ENCODE data around the gene FRMD4A. TPM values are rescaled to one million over a fixed set of nuclear protein-coding genes. Genes with fewer than 3 reads are reported as not detected.
"Not testable (repeated sequence)": the region's sequence is repeated elsewhere in the genome, so short reads cannot be mapped to it uniquely, and the experiment has no call there.

Gene FRMD4A
- polyA plus RNA-seq, 1 donor (not counting 4 experiments of a cell fraction or from before 2014, with no cell fraction given) = 12.9 TPM

- Histone ChIP-seq H3K27me3 (ENCODE audit: control insufficient read depth, extremely low read depth, insufficient read depth, low read length) (no peaks in the 10 kb centered on the region), H3K4me3 (ENCODE audit: control insufficient read depth in 2 of 3, extremely low read depth in 1 of 3, insufficient read depth in 2 of 3, low read depth in 1 of 3, low read length in 3 of 3) (no peak overlapping the region), H3K79me2 (ENCODE audit: control insufficient read depth, insufficient read depth, low read length) (no peaks in the 10 kb centered on the region), H3K9me3 (ENCODE audit: control insufficient read depth, low read depth, low read length) (no peaks in the 10 kb centered on the region), H3K27ac (ENCODE audit: control insufficient read depth, insufficient read depth, low read length) (no peak overlapping the region), H3K4me2 (ENCODE audit: control insufficient read depth, extremely low read depth, insufficient read depth, low read depth, low read length) (no peak overlapping the region), H3K9me1 (ENCODE audit: control insufficient read depth, extremely low read depth, insufficient read depth, low read length) (no peaks in the 10 kb centered on the region), H3K36me3 (ENCODE audit: control insufficient read depth in 2 of 2, extremely low read depth in 1 of 2, insufficient read depth in 2 of 2, low read length in 2 of 2) (no peaks in the 10 kb centered on the region), H4K20me1 (ENCODE audit: control insufficient read depth, extremely low read depth, insufficient read depth, low read length) (no peaks in the 10 kb centered on the region), H3K4me1 (ENCODE audit: control insufficient read depth, extremely low read depth, insufficient read depth, low read length) (no peaks in the 10 kb centered on the region), H2AFZ (ENCODE audit: control insufficient read depth, low read length) (no peak overlapping the region), H3K9ac (ENCODE audit: control insufficient read depth, extremely low read depth, insufficient read depth, low read length) (no peak overlapping the region)
- no peak for DNase-seq (ENCODE audit: low read depth, low spot score)
- FAIRE-seq = no peak
- dilution Hi-C loops (cut with MboI; ENCODE audit: extremely low pct_ligation_motif_present, low sequenced_read_pairs) = no loop called here
- TF ChIP-seq CTCF (optimal IDR thresholded peaks at IDR 0.05 in 1 of 3, IDR thresholded peaks at IDR 0.05 in 1 of 3, conservative IDR thresholded peaks at IDR 0.05 in 1 of 3; ENCODE audit: extremely low read depth in 1 of 3, insufficient read depth in 2 of 3, low read length in 3 of 3) (no peak), EZH2 (IDR thresholded peaks at IDR 0.05; ENCODE audit: low read length) (no peak)
Observed at GRCh38 chr10:14233566-14233965, 97.2 kb downstream of the FRMD4A start.

- H4K20me1 ChIP-seq (ENCODE audit: control insufficient read depth, extremely low read depth, insufficient read depth, low read length); H3K4me3 ChIP-seq (ENCODE audit: control insufficient read depth in 2 of 3, extremely low read depth in 1 of 3, insufficient read depth in 2 of 3, low read depth in 1 of 3, low read length in 3 of 3); dilution Hi-C loops (cut with MboI; ENCODE audit: extremely low pct_ligation_motif_present, low sequenced_read_pairs); H3K9me1 ChIP-seq (ENCODE audit: control insufficient read depth, extremely low read depth, insufficient read depth, low read length); DNase-seq (ENCODE audit: low read depth, low spot score); H3K4me1 ChIP-seq (ENCODE audit: control insufficient read depth, extremely low read depth, insufficient read depth, low read length); H3K27ac ChIP-seq (ENCODE audit: control insufficient read depth, insufficient read depth, low read length); H3K9me3 ChIP-seq (ENCODE audit: control insufficient read depth, low read depth, low read length); H2AFZ ChIP-seq (ENCODE audit: control insufficient read depth, low read length); H3K4me2 ChIP-seq (ENCODE audit: control insufficient read depth, extremely low read depth, insufficient read depth, low read depth, low read length); H3K9ac ChIP-seq (ENCODE audit: control insufficient read depth, extremely low read depth, insufficient read depth, low read length); FAIRE-seq; H3K27me3 ChIP-seq (ENCODE audit: control insufficient read depth, extremely low read depth, insufficient read depth, low read length); H3K79me2 ChIP-seq (ENCODE audit: control insufficient read depth, insufficient read depth, low read length); H3K36me3 ChIP-seq (ENCODE audit: control insufficient read depth in 2 of 2, extremely low read depth in 1 of 2, insufficient read depth in 2 of 2, low read length in 2 of 2): not testable (repeated sequence)
Observed at GRCh38 chr10:14228798-14229197, 101.9 kb downstream of the FRMD4A start.

- no peaks in the 10 kb centered on the region for H3K9me3 ChIP-seq (ENCODE audit: control insufficient read depth, low read depth, low read length)
- FAIRE-seq (no peak), DNase-seq (ENCODE audit: low read depth, low spot score) (no peak)
- no peak overlapping the region for H3K9ac ChIP-seq (ENCODE audit: control insufficient read depth, extremely low read depth, insufficient read depth, low read length)
- H3K27me3 ChIP-seq (ENCODE audit: control insufficient read depth, extremely low read depth, insufficient read depth, low read length) = no peaks in the 10 kb centered on the region
- no peak for TF ChIP-seq EZH2 (IDR thresholded peaks at IDR 0.05; ENCODE audit: low read length)
- TF ChIP-seq CTCF (optimal IDR thresholded peaks at IDR 0.05 in 1 of 3, IDR thresholded peaks at IDR 0.05 in 1 of 3, conservative IDR thresholded peaks at IDR 0.05 in 1 of 3; ENCODE audit: extremely low read depth in 1 of 3, insufficient read depth in 2 of 3, low read length in 3 of 3) = no peak
- H3K4me1 ChIP-seq (ENCODE audit: control insufficient read depth, extremely low read depth, insufficient read depth, low read length) = no peaks in the 10 kb centered on the region
- H3K36me3 ChIP-seq (ENCODE audit: control insufficient read depth in 2 of 2, extremely low read depth in 1 of 2, insufficient read depth in 2 of 2, low read length in 2 of 2) = no peaks in the 10 kb centered on the region
- no peaks in the 10 kb centered on the region for H3K79me2 ChIP-seq (ENCODE audit: control insufficient read depth, insufficient read depth, low read length)
- H3K9me1 ChIP-seq (ENCODE audit: control insufficient read depth, extremely low read depth, insufficient read depth, low read length) = no peaks in the 10 kb centered on the region
- H3K27ac ChIP-seq (ENCODE audit: control insufficient read depth, insufficient read depth, low read length) = no peak overlapping the region
- no peaks in the 10 kb centered on the region for H4K20me1 ChIP-seq (ENCODE audit: control insufficient read depth, extremely low read depth, insufficient read depth, low read length)
- H3K4me3 ChIP-seq (ENCODE audit: control insufficient read depth in 2 of 3, extremely low read depth in 1 of 3, insufficient read depth in 2 of 3, low read depth in 1 of 3, low read length in 3 of 3) = no peak overlapping the region
- no peak overlapping the region for H3K4me2 ChIP-seq (ENCODE audit: control insufficient read depth, extremely low read depth, insufficient read depth, low read depth, low read length)
- dilution Hi-C loops (cut with MboI; ENCODE audit: extremely low pct_ligation_motif_present, low sequenced_read_pairs) = no loop called here
- H2AFZ ChIP-seq (ENCODE audit: control insufficient read depth, low read length) = no peak overlapping the region
Observed at GRCh38 chr10:14225379-14225778, 105.3 kb downstream of the FRMD4A start.
